GM20000 (cell line): ENCODE data around the gene SGSH.

Experiments
- DNase-seq: peaks from one replicate; pipeline ENCODE4 v3.0.0; 2012; ENCODE audit warnings: low spot score
- TF ChIP-seq, protein P1 (sequence below): IDR thresholded peaks from 2 replicates; pipeline ENCODE4 v1.5.1; 2012; ENCODE audit warnings: mild to moderate bottlenecking, control low read depth; ENCODE audit errors: extremely low read depth, missing control alignments

The SGSH gene

GRCh38 chr17:80252871-80253270 lies 32.7 kb upstream of the SGSH start:
- DNase-seq: peak; percentile 82
- TF ChIP-seq, protein P1, sequence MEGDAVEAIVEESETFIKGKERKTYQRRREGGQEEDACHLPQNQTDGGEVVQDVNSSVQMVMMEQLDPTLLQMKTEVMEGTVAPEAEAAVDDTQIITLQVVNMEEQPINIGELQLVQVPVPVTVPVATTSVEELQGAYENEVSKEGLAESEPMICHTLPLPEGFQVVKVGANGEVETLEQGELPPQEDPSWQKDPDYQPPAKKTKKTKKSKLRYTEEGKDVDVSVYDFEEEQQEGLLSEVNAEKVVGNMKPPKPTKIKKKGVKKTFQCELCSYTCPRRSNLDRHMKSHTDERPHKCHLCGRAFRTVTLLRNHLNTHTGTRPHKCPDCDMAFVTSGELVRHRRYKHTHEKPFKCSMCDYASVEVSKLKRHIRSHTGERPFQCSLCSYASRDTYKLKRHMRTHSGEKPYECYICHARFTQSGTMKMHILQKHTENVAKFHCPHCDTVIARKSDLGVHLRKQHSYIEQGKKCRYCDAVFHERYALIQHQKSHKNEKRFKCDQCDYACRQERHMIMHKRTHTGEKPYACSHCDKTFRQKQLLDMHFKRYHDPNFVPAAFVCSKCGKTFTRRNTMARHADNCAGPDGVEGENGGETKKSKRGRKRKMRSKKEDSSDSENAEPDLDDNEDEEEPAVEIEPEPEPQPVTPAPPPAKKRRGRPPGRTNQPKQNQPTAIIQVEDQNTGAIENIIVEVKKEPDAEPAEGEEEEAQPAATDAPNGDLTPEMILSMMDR: peak; percentile 54

DNA sequence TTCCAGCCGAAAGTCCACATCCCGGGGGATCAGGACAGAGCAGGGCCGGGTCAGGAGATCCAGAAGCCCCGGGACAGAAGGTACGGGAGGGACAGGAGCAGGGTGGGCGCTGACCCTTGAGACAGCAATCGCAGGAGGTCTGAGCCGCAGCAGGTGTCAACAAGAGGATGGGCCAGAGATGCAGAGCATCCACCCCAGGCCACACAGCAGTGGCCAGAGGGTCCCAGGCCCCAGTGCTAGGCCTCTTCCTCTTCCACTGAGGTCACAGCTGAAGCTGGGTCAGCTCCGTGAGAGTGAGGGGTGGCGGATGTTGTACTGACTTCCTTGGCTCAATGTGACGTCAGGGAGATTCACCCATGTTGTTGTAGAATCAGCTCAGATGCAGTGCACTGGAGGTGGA lies 31.8 kb upstream of the SGSH start:
- TF ChIP-seq, protein P1: no peak
- DNase-seq: no peak

DNA sequence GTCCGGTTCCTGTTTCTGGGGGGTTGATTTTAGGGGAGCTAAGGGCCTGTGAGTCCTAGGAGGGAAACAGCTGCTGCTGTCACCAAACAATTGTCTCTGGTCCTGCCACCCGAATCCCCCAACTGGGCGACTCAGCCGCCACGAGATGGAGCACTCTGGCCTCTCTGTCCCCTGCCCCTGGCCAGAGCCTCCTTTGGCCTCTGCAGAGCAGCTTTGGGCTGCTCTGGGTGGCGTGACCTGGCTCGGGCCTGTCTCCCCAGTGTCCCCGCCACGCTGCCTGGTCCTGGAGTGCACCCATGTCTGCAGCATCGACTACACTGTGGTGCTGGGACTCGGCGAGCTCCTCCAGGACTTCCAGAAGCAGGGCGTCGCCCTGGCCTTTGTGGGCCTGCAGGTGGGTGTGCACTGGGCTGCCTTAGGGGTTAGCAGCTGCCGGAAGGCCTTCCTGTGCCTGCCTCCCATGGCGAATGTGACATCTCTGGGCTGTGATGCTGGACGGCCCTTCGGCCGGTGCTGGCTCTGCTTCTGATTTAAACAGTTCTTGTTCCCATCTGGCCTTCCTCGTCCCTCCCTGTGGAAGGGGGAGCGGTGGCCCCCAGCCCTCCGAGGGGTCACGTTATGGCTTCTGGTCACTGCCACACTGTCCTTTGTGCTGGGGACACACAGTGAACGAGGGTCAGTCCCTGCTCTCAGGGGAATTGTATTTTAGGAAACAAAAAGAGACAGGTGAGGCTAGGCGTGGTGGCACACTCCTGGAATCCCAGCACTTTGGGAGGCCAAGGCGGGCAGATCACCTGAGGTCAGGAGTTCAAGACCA lies 29.0 kb upstream of the SGSH start:
- DNase-seq: no peak
- TF ChIP-seq, protein P1: no peak

DNA sequence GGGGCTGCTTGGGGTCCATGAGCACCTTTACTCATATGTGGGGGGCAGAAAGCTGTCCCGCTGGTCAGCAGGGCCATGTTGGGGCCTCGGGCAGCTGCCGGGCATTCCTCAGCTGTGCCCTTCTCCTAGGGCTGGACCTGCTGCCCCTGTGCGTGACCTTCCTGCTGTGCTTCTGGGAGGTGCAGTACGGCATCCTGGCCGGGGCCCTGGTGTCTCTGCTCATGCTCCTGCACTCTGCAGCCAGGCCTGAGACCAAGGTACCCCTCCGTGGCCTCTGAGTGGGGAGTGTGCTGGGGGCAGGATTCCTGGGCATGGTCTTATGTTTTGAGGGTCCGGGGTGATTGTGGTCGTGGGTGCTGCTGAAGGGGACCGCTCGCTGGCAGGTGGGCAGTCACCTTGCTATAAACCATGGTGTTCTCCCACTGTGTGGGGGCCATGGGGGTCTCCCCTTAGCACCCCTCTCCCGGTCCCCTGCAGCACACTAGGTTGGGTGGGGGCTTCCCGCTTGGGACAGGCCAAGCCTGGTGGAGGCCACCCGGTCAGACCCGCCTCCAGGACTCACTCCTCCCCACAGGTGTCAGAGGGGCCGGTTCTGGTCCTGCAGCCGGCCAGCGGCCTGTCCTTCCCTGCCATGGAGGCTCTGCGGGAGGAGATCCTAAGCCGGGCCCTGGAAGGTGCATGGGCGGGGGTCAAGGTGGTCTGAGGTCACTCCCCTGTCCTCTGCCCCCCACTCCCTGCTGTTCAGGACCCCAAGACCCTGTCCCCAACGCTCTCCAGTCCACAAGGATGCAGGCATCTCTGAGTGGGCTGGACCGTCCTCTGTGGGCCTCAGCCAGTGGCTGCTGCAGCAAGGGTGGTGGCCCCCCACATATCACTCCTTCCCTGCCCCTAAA lies 28.1 kb upstream of the SGSH start:
- DNase-seq: no peak
- TF ChIP-seq, protein P1: no peak

DNA sequence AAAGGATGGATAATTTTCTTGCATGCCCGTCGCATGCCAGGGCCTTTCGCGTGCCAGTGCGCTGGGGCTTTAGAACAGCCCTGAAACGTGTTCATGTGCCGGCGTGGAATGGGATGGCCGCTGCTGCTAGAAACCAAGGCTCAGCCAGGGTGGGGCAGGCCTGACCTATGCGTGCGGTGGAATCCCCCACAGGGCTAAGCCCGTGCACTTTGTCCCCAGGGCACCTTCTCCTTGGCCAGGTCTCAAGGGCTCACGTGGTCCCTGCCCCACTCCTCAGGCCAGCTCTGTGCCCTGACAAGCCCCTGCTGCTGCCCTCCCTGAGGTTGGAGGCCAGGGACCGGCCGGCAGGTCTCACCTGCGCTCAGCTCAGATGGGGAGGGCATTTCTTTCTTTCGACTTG lies 27.4 kb upstream of the SGSH start:
- DNase-seq: no peak
- TF ChIP-seq, protein P1: no peak

- no peak for DNase-seq
- TF ChIP-seq, protein P1: no peak
Measured at GRCh38 chr17:80246726-80247125, 26.6 kb upstream of the SGSH start.

DNA sequence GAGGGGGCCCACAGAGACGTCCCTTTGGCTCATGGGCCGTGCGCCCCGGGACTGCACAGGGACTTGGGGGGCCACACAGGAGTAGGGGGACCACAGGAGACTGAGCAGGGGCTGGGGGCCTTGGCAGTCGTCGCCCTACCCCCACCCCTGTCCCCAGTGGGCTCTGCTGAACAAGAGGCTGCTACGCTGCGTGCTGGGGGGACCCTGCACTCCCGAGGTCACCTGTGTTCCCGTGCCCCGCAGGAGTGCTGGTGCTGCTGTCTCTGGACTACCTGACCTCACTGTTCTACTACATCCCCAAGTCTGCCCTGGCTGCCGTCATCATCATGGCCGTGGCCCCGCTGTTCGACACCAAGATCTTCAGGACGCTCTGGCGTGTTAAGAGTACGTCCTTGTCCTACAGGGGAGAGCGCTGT lies 26.1 kb upstream of the SGSH start:
- DNase-seq: no peak
- TF ChIP-seq, protein P1: no peak
